Upper lobe of right lung (tissue), 1 donor: ENCODE results near the gene CTF1. TPM values are rescaled to one million over a fixed set of nuclear protein-coding genes. Genes with fewer than 3 reads are reported as not detected.

Experiments used
- ATAC-seq: fragments of 200-7000 bp; cut with Tn5 transposase; one replicate; pipeline ENCODE4 v1.9.1; 2020; ENCODE audit warnings: mild to moderate bottlenecking, moderate library complexity
- DNase-seq: peaks from one replicate; pipeline ENCODE4 v3.0.0-alpha.2; 2020
- H3K27ac ChIP-seq: fragments of 200-600 bp; one replicate; pipeline ENCODE4 v1.8.0; 2022
- H3K27me3 ChIP-seq: fragments of 200-600 bp; one replicate; pipeline ENCODE4 v1.8.0; 2022; ENCODE audit warnings: mild to moderate bottlenecking
- H3K36me3 ChIP-seq: fragments of 200-600 bp; one replicate; pipeline ENCODE4 v1.8.0; 2022
- H3K4me1 ChIP-seq: fragments of 200-600 bp; one replicate; pipeline ENCODE4 v1.8.0; 2022
- H3K4me3 ChIP-seq: fragments of 200-600 bp; one replicate; pipeline ENCODE4 v1.8.0; 2022; ENCODE audit warnings: mild to moderate bottlenecking
- H3K9me3 ChIP-seq: fragments of 200-600 bp; one replicate; pipeline ENCODE4 v1.8.0; 2022
- intact Hi-C: fragments of 100-400 bp; cut with DNase I; formaldehyde crosslinking; loops from one replicate; pipeline ENCODE4 v1.11.0; 2022
- total RNA-seq: library from RNA; stranded (reverse); fragmentation: NEBNext Ultra II Directional; extraction: Animal tissue kit (Norgen Biotek cat#: 25700); gene quantifications from one replicate; pipeline ENCODE4 v1.2.1, GENCODE V29; 2021
- TF ChIP-seq, protein P1 (sequence below): fragments of 200-600 bp; IDR thresholded peaks from one replicate; pipeline ENCODE4 v1.8.0; 2022; ENCODE audit warnings: antibody characterized with exemption
- donor health status: DM: no; HTN: yes; CAD: no; lungs with severe emphysema.

Gene CTF1
- total RNA-seq, 1 donor from 2014 or later = 9.3 TPM

DNA sequence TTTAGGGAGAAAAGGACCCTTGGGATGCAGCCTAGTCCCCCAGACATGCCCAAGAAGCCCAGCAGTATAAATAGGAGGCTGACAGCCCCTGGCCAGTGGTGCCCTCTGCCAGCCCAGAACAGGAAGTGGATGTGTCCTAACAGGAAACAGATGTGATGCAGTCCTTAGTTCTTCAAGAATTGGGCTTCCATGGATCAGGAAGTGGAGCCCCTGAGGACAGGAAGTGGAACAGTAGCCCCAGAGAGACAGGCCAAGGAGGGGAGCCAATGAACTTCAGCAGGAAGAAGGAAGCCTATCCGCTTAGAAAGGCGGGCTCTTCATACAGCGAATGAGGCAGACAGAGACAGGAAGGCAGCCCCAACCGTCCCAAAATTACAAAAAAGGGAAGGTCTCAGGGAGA is 7.2 kb downstream of the CTF1 start:
- Histone ChIP-seq H3K36me3 (no peaks in the 10 kb centered on the region), H3K4me3 (no peak overlapping the region), H3K4me1 (peaks cover 21% of the 10 kb centered on the region), H3K9me3 (no peaks in the 10 kb centered on the region), H3K27me3 (no peaks in the 10 kb centered on the region), H3K27ac (peak overlapping the region; percentile 84)
- TF ChIP-seq, protein P1, sequence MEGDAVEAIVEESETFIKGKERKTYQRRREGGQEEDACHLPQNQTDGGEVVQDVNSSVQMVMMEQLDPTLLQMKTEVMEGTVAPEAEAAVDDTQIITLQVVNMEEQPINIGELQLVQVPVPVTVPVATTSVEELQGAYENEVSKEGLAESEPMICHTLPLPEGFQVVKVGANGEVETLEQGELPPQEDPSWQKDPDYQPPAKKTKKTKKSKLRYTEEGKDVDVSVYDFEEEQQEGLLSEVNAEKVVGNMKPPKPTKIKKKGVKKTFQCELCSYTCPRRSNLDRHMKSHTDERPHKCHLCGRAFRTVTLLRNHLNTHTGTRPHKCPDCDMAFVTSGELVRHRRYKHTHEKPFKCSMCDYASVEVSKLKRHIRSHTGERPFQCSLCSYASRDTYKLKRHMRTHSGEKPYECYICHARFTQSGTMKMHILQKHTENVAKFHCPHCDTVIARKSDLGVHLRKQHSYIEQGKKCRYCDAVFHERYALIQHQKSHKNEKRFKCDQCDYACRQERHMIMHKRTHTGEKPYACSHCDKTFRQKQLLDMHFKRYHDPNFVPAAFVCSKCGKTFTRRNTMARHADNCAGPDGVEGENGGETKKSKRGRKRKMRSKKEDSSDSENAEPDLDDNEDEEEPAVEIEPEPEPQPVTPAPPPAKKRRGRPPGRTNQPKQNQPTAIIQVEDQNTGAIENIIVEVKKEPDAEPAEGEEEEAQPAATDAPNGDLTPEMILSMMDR = no peak
- intact Hi-C loops = no loop called here
- ATAC-seq = peak; percentile 71
- DNase-seq = no peak

DNA sequence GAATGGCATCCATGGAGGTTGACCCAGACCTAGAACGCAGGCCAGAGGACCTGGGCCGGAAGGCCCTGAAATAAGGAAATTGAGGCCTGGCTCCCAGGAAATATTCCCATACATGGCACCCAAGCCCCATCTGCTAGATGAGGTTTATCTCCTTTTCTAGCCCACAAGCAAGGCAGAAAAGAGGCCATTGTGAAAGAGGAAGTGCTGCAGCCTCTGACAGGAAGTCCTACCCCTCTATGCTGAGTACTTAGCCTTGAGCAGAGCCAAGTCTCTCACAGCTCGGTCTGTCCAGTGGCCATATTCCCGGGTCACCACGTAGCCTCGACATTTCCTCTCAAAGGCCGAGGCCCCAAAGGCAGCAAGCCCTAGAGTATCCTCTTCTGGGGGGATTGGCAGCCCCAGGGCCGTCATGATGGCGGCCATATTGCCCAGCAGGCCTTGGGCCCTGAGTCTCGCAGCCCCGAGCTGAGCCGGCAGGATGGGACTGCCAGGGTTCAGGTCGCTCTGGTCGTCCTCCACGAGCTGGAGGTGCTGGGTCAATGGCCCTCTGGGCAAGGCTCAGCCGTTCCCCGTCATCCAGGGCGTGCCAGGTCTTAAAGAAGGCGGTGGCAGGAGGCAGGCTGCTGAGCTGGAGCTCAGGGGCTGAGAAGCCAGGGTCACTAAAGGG is 7.8 kb downstream of the CTF1 start:
- H3K27me3 ChIP-seq = no peaks in the 10 kb centered on the region
- peaks cover 21% of the 10 kb centered on the region for H3K4me1 ChIP-seq
- H3K27ac ChIP-seq = peak overlapping the region; percentile 84
- intact Hi-C loops = no loop called here
- no peaks in the 10 kb centered on the region for H3K9me3 ChIP-seq
- DNase-seq (no peak), ATAC-seq (no peak)
- no peaks in the 10 kb centered on the region for H3K36me3 ChIP-seq
- TF ChIP-seq, protein P1 = no peak
- no peak overlapping the region for H3K4me3 ChIP-seq

DNA sequence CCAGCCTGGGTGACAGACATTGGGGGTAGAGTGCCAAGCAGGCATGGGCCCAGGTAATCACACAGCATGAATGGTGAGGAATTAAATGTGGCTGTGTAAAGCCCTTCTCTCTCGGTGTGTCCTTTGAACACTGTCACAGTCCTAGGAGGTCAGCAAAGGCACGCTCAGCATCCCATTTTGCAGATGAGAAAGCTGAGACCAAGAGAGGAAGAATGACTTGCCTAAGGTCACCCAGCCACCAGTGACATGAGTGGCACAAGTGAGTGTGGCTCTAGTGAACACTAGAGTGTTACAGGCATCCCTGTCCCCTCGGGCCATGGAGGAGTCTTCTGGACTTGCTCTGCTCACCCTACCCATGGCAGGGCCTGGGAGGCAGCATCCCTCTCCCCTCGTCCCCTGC is 10.7 kb downstream of the CTF1 start:
- H3K27me3 ChIP-seq = no peaks in the 10 kb centered on the region
- no peak overlapping the region for H3K4me3 ChIP-seq
- DNase-seq = no peak
- peaks cover 11% of the 10 kb centered on the region for H3K4me1 ChIP-seq
- H3K36me3 ChIP-seq = no peaks in the 10 kb centered on the region
- intact Hi-C loops = no loop called here
- H3K27ac ChIP-seq = no peak overlapping the region
- ATAC-seq = no peak
- H3K9me3 ChIP-seq = no peaks in the 10 kb centered on the region
- TF ChIP-seq, protein P1 = no peak

DNA sequence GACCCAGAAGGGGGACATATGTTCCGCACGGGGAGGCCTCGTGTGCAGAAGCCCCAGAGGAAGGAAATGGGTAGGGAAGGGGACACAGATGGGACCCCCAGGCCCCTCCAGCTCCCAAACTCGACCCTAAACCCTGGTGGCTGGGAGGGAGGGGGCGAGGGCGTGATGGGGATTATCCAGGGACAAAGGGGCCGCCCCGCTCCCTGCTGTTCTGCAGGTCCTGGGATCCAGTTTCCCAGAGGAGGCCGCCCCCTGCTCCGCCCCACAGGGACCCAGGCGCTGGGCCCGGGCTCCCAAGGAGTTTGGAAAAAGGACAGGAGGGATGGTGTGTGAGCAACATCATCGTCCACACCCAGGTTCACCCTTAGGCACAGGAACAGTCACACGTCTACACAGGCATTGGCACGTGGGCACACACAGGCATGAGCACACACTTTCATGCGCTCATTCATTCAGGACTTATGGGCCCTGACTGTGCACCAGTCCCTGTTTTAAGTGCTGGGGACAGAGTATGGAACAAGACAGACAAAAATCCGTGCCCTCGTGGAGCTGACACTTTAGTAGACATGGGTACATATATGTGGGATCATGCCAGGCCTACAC is 14.1 kb downstream of the CTF1 start:
- ATAC-seq = peak; percentile 8
- TF ChIP-seq, protein P1 = no peak
- Histone ChIP-seq H3K9me3 (no peaks in the 10 kb centered on the region), H3K27ac (no peak overlapping the region), H3K36me3 (no peaks in the 10 kb centered on the region), H3K4me3 (no peak overlapping the region), H3K27me3 (no peaks in the 10 kb centered on the region), H3K4me1 (no peaks in the 10 kb centered on the region)
- intact Hi-C loops = no loop called here
- no peak for DNase-seq

DNA sequence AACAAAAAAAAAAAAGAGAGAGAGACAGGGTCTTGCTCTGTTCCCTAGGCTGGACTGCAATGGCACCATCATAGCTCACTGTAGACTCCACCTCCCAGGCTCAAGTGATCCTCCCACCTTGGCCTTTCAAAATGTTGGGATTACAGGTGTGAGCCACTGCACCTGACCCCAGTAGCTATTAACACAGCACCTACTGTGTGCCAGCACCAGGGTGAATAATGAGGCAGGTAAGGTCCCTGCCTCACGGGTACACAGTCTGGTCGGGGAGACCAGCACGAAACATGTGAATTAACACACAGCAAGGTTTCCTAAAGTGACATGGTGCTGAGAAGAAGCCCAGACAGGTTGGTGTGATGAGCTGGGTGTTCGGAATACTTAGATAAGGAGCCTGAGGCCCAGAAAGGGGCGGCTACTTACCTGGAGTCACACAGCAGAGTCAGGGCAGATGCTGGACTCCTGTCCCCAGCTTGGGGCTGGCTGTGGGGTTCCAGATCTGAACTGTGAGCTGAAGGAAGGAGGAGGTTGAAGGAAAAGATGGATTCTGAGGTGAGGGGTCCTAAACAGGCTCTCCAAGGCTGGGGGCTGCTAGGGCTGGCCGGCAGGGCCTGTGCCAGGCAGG is 16.5 kb downstream of the CTF1 start:
- intact Hi-C loops = no loop called here
- no peak for DNase-seq
- Histone ChIP-seq H3K9me3 (no peaks in the 10 kb centered on the region), H3K4me1 (no peaks in the 10 kb centered on the region), H3K27ac (no peak overlapping the region), H3K36me3 (no peaks in the 10 kb centered on the region), H3K27me3 (no peaks in the 10 kb centered on the region), H3K4me3 (no peak overlapping the region)
- TF ChIP-seq, protein P1 = no peak
- no peak for ATAC-seq
